NOMO-1 treated with dmso at 0.1 percent for 144 hours (cell line): ENCODE data around the gene RASL11B.

Experiments used
- DNase-seq: peaks from one replicate; lab custom pipeline; 2025; ENCODE audit not compliant: unreplicated experiment; lab: John Stamatoyannopoulos, UW

The RASL11B gene

GRCh38 chr4:52873191-52873590 is 11.1 kb downstream of the RASL11B start:
- DNase-seq: no peak

GRCh38 chr4:52873861-52874343 is 11.8 kb downstream of the RASL11B start:
- no peak for DNase-seq

GRCh38 chr4:52874948-52875347 is 12.8 kb downstream of the RASL11B start:
- no peak for DNase-seq

- no peak for DNase-seq
These were observed 14.0 kb downstream of the RASL11B start for GRCh38 chr4:52876069-52876468.

GRCh38 chr4:52877036-52877435 is 14.9 kb downstream of the RASL11B start:
- no peak for DNase-seq

GRCh38 chr4:52877694-52878093 is 15.6 kb downstream of the RASL11B start:
- no peak for DNase-seq

- DNase-seq: no peak
These were observed 17.4 kb downstream of the RASL11B start for GRCh38 chr4:52879471-52879870.

DNA sequence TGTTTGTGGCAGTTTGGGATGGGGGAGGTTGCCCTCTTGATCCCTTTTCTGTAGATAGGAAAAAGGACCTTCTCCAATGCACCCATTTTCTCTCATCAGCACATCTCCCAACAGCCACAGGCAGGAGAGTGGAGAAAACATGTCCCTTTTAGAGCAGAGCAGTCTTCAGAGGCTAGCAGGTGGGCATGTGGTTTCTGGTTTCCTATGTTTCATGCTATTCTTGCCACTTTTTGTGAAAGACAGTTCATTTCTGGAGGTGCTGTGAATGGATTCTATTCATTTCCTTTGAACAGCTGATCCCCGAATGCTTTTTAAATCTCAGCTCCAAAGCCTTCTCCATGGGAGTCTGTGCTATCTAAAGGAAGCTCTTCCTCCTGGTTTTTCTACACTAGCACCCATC is 18.9 kb downstream of the RASL11B start:
- no peak for DNase-seq

DNA sequence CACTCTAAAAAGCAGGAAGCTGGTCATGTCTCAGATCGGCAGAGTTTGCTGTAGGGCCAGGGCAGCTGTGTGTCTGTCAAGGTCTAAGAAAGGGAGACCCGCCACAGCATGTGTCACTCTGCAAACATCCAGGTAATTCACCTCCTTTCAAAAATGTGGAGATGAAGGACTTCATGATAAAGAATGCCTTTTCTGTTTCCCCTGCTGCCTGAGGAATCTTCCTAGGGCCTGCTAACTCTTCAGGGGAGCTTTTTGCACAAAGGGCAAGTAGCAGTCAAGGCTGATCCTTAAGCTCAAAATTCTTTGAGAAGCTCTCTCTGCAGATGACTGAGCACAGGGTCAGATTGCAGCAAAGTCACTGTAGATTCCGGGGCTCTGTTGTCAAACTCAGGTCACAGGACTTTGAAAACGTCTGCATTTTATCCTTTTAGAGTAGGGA is 21.1 kb downstream of the RASL11B start:
- no peak for DNase-seq

DNA sequence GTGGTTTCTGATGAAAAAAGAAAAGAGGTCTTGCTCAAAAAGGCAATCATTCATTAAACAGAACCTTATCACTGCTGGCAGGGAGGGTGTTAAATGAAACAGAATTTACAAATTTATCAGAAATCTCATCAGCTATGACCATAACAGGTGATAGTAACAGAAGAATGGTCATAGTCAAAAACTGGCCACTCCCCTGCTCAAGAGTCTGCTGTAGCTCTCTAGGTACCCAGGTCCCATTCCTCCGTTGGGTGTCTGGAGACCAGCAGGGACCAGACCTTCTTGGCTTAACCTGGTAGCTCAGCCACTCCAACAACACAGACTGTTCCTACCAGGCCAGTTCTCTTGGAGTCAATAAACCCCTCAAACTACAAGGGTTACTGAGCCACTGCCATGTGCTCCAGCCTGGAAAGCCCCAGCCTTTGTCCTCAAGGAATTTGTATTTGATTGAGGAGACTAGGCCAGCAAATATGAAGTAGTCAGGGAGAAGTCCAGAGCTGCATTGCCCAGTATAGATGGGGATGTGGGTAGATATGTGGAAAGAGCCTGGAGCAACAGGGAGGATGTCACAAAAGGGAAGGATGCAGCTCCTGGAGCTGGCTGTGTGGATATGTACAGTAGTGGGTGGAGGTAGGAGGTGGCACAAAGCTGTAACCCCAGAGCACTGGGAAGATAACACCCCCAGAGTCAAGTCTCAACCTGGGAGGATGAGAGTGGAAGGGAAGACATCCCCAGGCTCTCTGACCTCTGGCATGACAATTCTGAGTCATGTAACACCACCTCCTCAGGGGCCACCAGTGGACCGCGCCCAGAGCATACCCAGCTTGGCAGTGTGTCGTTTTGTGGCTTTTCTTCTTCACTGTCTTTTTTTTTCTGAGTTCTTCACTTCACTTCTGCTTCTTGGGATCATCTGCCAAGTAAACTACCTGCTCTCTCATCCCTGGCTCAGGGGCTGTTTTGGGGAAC is 21.9 kb downstream of the RASL11B start:
- no peak for DNase-seq

- DNase-seq: no peak
These were observed 22.9 kb downstream of the RASL11B start for GRCh38 chr4:52884994-52885393.

DNA sequence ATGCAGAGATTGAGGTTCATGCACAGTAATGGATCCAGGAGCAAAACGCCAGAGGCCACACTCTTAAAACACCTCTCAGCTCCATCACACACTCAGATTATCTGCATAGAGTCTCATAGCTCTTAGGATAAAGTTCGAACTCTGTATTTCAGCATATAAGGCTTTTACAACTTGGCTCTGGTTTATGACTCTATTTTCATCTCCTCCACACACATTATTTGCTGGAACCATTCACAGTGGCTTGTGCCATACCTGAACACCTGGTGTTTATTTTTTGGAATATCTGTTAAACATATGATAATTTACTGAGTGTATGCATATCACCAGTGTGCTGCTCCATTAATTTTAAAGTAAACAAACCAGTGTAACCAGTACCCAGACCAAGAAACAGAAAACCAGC is 27.2 kb downstream of the RASL11B start:
- DNase-seq: no peak

DNA sequence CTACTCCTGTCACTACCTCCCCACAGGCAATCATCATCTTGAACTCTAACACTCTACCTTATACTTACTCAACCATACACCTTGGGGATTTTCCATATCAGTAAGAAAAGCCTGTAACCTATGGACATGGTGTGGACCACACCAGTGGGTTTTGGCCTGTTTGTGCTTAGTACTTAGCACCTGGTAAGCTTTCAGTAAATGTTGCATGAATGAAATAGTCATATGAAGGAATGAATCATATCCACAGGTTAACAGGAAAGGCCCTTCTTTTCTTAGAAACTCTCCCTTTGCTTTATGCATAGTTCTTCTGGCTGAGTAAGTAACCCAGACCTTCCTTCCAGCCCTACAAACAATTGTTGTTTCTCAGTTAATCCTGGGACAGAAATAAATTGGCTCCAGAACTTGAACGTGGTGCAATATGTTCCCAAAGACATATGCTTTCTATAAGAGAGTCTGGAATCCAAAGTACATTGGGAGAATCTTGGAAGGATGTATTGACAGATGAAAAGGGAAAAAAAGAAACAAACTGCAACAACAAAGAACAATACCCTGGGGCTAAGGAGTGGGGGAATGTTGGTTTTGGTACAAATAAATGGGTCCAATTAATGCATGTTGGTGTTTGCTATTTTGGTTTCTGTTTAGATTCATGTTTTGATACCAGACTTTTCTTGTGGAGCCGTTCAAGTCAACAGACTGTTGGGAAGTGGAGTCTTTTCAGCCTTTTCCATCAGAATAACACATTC is 27.8 kb downstream of the RASL11B start:
- DNase-seq: no peak

DNA sequence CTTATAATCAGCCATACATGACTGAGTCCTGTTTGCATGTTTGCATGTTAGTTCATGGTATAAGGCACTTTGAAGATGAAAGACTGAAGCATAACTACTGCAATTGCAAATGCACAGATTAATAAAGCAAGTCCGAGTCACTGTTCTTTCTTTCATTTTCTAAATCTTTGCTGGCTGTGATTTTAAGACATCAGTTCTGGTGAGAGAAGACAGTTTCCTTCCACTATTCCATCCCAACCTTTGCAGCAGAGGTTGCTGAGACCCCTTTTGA is 28.3 kb downstream of the RASL11B start:
- DNase-seq: no peak

- no peak for DNase-seq
These were observed 29.6 kb downstream of the RASL11B start for GRCh38 chr4:52891743-52892142.

DNA sequence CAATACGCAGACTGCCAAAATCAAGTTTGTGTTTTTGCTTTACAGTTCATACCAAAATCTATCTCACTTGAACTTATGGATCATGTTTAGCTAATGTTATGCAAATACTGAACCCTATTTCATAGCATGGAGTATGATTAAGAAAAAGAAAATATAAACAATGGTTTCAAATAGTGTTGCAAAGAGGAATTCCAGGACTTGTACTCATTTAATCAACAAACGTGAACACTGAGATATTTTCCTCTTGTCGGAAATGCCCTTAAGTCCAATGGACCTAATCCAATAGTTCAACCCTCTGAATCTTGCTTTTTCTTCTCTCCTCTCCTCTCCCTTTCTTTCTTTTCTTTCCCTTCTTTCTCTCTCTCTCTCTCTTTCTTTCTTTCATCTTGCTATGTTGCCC is 30.8 kb downstream of the RASL11B start:
- DNase-seq: no peak

DNA sequence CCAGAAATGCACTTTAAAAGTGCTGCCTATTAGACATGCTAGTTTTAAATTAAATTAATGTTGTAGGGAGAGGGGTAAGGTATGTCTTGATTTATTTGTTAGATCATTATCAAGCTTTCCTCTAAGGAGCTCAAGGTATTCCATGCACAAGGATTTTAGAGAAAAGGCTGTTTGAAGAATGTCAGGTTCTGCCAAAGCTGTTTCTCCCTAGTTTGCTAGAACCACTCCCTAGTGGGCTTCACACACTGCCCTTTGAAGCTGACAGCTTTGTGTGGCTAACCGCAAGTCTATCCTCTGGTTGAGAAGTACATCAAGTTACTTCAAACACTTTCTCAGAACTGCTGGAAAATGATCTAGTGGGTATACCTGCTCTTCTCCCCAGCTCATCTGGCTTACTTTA is 32.3 kb downstream of the RASL11B start:
- no peak for DNase-seq

- no peak for DNase-seq
These were observed 41.2 kb downstream of the RASL11B start for GRCh38 chr4:52903273-52903672.

GRCh38 chr4:52904421-52904820 is 42.3 kb downstream of the RASL11B start:
- DNase-seq: no peak

GRCh38 chr4:52907510-52907909 is 45.4 kb downstream of the RASL11B start:
- DNase-seq: no peak

DNA sequence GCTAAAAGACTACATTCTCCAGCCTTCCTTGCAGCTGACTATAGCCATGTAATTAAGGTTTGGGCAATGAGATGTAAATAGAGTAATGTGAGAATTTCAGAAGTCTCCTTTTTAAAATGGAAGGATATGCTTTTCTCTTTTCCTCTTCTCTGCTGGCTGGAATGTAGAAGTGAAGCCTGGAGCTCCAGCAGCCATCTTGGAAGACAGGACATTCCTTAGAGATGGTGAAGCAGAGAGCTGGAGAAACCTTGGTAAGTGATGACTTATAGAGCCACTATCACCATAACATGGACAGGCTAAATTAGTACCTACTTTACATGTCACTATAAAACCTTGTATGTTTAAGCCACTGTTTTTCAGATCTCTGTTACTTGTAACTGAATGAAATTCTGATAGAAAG is 48.0 kb downstream of the RASL11B start:
- no peak for DNase-seq

DNA sequence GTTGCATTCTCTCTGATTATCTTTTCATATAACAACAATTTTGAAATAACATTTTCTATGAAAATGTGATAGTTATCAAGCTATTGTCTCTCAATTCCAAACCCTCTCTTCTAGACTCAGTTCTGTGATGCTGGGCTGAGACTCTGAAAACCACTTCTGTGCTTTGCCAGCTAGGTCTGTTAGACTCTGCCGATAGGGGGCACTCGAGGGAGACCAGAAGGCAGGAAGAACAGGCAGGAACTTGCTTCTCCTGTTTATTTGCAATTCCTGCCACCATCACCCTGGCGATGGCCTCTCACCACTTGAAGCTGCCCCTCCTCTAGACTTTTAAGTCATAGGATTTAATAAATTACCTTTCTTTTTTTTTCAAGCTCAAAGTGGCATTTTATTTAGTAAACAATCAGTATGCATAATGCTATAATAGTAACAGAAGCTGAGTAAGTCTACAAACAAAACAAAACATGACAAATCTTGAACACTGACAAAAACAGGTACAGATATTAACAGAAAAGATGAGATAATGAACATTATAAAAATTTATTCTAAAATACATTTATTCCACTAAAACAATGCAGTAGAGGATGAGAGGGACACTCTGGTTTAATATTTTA is 49.7 kb downstream of the RASL11B start:
- DNase-seq: peak; percentile 5
